ENCODE results near the gene NOA1.

NOA1 gene

GRCh38 chr4:56973336-56973735, 4.1 kb downstream of the NOA1 start:
- Histone ChIP-seq H3K27ac (no peak overlapping the region), H3K4me3 (ENCODE audit: low read depth in 1 of 2, low read length in 1 of 2) (no peak overlapping the region), H3K9me3 (no peaks in the 10 kb centered on the region), H3K36me3 (peaks cover 46% of the 10 kb centered on the region), H3K4me1 (ENCODE audit: control insufficient read depth in 1 of 2, insufficient read depth in 1 of 2, low read depth in 1 of 2, low read length in 1 of 2) (peaks cover 18 to 20% of the 10 kb centered on the region in 2 experiments), H3K27me3 (no peaks in the 10 kb centered on the region)
- TF ChIP-seq, protein P1, sequence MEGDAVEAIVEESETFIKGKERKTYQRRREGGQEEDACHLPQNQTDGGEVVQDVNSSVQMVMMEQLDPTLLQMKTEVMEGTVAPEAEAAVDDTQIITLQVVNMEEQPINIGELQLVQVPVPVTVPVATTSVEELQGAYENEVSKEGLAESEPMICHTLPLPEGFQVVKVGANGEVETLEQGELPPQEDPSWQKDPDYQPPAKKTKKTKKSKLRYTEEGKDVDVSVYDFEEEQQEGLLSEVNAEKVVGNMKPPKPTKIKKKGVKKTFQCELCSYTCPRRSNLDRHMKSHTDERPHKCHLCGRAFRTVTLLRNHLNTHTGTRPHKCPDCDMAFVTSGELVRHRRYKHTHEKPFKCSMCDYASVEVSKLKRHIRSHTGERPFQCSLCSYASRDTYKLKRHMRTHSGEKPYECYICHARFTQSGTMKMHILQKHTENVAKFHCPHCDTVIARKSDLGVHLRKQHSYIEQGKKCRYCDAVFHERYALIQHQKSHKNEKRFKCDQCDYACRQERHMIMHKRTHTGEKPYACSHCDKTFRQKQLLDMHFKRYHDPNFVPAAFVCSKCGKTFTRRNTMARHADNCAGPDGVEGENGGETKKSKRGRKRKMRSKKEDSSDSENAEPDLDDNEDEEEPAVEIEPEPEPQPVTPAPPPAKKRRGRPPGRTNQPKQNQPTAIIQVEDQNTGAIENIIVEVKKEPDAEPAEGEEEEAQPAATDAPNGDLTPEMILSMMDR (IDR thresholded peaks at IDR 0.05), result no peak

DNA sequence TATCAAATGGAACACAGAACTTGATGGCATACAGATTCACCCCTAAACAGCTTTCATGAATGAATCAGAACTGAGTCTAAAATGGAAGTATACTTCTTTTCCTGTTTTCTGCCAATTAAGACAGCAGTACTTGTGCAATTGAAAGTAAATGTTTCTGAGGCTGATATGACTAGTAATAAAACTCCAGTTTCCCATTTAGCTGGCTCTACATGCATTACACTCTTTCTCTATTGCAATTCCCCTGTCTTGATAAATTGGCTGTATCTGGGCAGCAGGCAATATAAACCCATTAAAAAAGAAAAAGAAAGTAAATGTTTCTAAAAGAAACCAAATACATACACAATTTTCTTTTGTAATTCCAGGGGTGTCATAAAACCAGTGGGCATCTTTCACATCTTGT, 4.6 kb downstream of the NOA1 start:
- peaks cover 52% of the 10 kb centered on the region for H3K36me3 ChIP-seq
- no peaks in the 10 kb centered on the region for H3K9me3 ChIP-seq
- peaks cover 18 to 20% of the 10 kb centered on the region in 2 experiments for H3K4me1 ChIP-seq (ENCODE audit: control insufficient read depth in 1 of 2, insufficient read depth in 1 of 2, low read depth in 1 of 2, low read length in 1 of 2)
- no peak overlapping the region for H3K27ac ChIP-seq
- H3K4me3 ChIP-seq (ENCODE audit: low read depth in 1 of 2, low read length in 1 of 2), result no peak overlapping the region
- H3K27me3 ChIP-seq, result no peaks in the 10 kb centered on the region
- TF ChIP-seq, protein P1 (IDR thresholded peaks at IDR 0.05), result no peak

DNA sequence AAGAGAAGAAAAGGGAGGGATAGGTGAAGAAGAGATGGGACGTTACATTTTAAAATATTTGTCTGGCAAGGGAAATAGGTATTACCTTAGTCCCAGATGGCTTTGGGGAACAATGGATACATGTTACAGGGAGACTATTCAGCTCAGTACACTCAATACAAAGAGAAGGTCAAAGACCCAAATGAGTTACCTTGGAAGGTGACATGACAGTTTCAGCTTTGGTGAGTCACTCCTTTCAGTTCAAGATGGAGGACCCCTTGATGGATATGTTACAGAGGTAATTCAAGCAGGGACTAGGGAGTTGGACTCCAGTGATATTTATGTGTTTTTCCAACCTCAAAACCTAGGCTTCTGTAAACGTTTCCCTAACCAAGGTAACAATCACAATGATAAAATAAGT, 5.0 kb downstream of the NOA1 start:
- H3K9me3 ChIP-seq, result no peaks in the 10 kb centered on the region
- no peak overlapping the region for H3K4me3 ChIP-seq (ENCODE audit: low read depth in 1 of 2, low read length in 1 of 2)
- H3K4me1 ChIP-seq (ENCODE audit: control insufficient read depth in 1 of 2, insufficient read depth in 1 of 2, low read depth in 1 of 2, low read length in 1 of 2), result peaks cover 18 to 20% of the 10 kb centered on the region in 2 experiments
- no peak overlapping the region for H3K27ac ChIP-seq
- H3K36me3 ChIP-seq, result peaks cover 55% of the 10 kb centered on the region
- no peaks in the 10 kb centered on the region for H3K27me3 ChIP-seq
- TF ChIP-seq, protein P1 (IDR thresholded peaks at IDR 0.05), result no peak

- H3K9me3 ChIP-seq, result no peaks in the 10 kb centered on the region
- H3K4me1 ChIP-seq (ENCODE audit: control insufficient read depth in 1 of 2, insufficient read depth in 1 of 2, low read depth in 1 of 2, low read length in 1 of 2), result peaks cover 12 to 15% of the 10 kb centered on the region in 2 experiments
- no peak overlapping the region for H3K27ac ChIP-seq
- no peaks in the 10 kb centered on the region for H3K27me3 ChIP-seq
- H3K36me3 ChIP-seq, result peaks cover 64% of the 10 kb centered on the region
- no peak overlapping the region for H3K4me3 ChIP-seq (ENCODE audit: low read depth in 1 of 2, low read length in 1 of 2)
- TF ChIP-seq, protein P1 (IDR thresholded peaks at IDR 0.05), result no peak
These were observed 6.0 kb downstream of the NOA1 start for GRCh38 chr4:56971383-56971782.

GRCh38 chr4:56961107-56961500, 16.3 kb downstream of the NOA1 start:
- TF ChIP-seq, protein P1 (IDR thresholded peaks at IDR 0.05), result no peak
- Histone ChIP-seq H3K27me3 (no peaks in the 10 kb centered on the region), H3K36me3 (peaks cover 41% of the 10 kb centered on the region)

GRCh38 chr4:56959100-56959499, 18.3 kb downstream of the NOA1 start:
- Histone ChIP-seq H3K4me1 (ENCODE audit: control insufficient read depth in 1 of 2, insufficient read depth in 1 of 2, low read depth in 1 of 2, low read length in 1 of 2) (peaks cover 12 to 14% of the 10 kb centered on the region in 2 experiments), H3K9me3 (no peaks in the 10 kb centered on the region), H3K36me3 (peaks cover 24% of the 10 kb centered on the region), H3K27ac (peak overlapping the region; percentile 60), H3K27me3 (no peaks in the 10 kb centered on the region), H3K4me3 (ENCODE audit: low read depth in 1 of 2, low read length in 1 of 2) (no peak overlapping the region)
- TF ChIP-seq, protein P1 (IDR thresholded peaks at IDR 0.05), result no peak

More at GRCh38 chr4:56961107-56961500, 16.3 kb downstream of the NOA1 start:
- Histone ChIP-seq H3K9me3 (no peaks in the 10 kb centered on the region), H3K27ac (no peak overlapping the region), H3K4me1 (ENCODE audit: control insufficient read depth in 1 of 2, insufficient read depth in 1 of 2, low read depth in 1 of 2, low read length in 1 of 2) (peaks cover 12 to 14% of the 10 kb centered on the region in 2 experiments), H3K4me3 (ENCODE audit: low read depth in 1 of 2, low read length in 1 of 2) (no peak overlapping the region)
